H9 (cell line): ENCODE measurements around the gene CCL15. TPM values are rescaled to one million over a fixed set of nuclear protein-coding genes. Genes with fewer than 3 reads are reported as not detected.
A peak's percentile ranks its signal among the peaks of the same experiment; 100 is the strongest.

Source experiments
- DNase-seq: peaks from one replicate; pipeline ENCODE4 v3.0.0-alpha.2; 2017
- H2AFZ ChIP-seq: one replicate; pipeline ENCODE4 v1.6.1; 2013; ENCODE audit warnings: mild to moderate bottlenecking, low read length, control low read depth, moderate library complexity
- H2AK5ac ChIP-seq: 2 replicates; pipeline ENCODE4 v1.6.1; 2013; ENCODE audit warnings: low read length, control low read depth, mixed read lengths; ENCODE audit not compliant: insufficient read length
- H2BK120ac ChIP-seq: one replicate; pipeline ENCODE4 v1.6.1; 2013; ENCODE audit warnings: low read depth, mild to moderate bottlenecking, low read length, control low read depth, inconsistent platforms; ENCODE audit not compliant: poor library complexity, severe bottlenecking
- H2BK12ac ChIP-seq: 2 replicates; pipeline ENCODE4 v1.6.1; 2013; ENCODE audit warnings: low read length, control low read depth, mixed read lengths, low read depth; ENCODE audit not compliant: insufficient read length
- H2BK15ac ChIP-seq: 2 replicates; pipeline ENCODE4 v1.6.1; 2013; ENCODE audit warnings: low read depth, low read length, control low read depth
- H2BK20ac ChIP-seq: one replicate; pipeline ENCODE4 v1.6.1; 2013; ENCODE audit warnings: low read depth, mild to moderate bottlenecking, low read length, control low read depth, inconsistent platforms; ENCODE audit not compliant: poor library complexity, severe bottlenecking
- H2BK5ac ChIP-seq: 2 replicates; pipeline ENCODE4 v1.6.1; 2013; ENCODE audit warnings: low read length, control low read depth, mixed read lengths; ENCODE audit not compliant: insufficient read length
- H3K14ac ChIP-seq: 2 replicates; pipeline ENCODE4 v1.6.1; 2013; ENCODE audit warnings: low read length, control low read depth; ENCODE audit not compliant: insufficient read depth
- H3K18ac ChIP-seq: 2 replicates; pipeline ENCODE4 v1.6.1; 2013; ENCODE audit warnings: low read depth, mild to moderate bottlenecking, mixed read lengths, low read length, control low read depth; ENCODE audit not compliant: insufficient read length
- H3K23ac ChIP-seq: 2 replicates; pipeline ENCODE4 v1.6.1; 2013; ENCODE audit warnings: low read length, control low read depth, mixed read lengths, low read depth; ENCODE audit not compliant: insufficient read length
- H3K23me2 ChIP-seq: 2 replicates; pipeline ENCODE4 v1.6.1; 2013; ENCODE audit warnings: low read depth, mild to moderate bottlenecking, mixed read lengths, low read length, control low read depth; ENCODE audit not compliant: insufficient read length, poor library complexity, severe bottlenecking
- H3K27ac ChIP-seq: 2 replicates; pipeline ENCODE4 v1.5.1; 2013; ENCODE audit warnings: low read length, control low read depth, mixed read lengths, low read depth; ENCODE audit not compliant: insufficient read length
- H3K27me3 ChIP-seq: 2 replicates; pipeline ENCODE4 v1.6.1; 2013; ENCODE audit warnings: low read length, control low read depth, inconsistent platforms; ENCODE audit not compliant: insufficient read depth
- H3K4ac ChIP-seq: 2 replicates; pipeline ENCODE4 v1.6.1; 2013; ENCODE audit warnings: low read depth, mild to moderate bottlenecking, control low read depth, inconsistent platforms, low read length, moderate library complexity
- H3K4me1 ChIP-seq: 2 replicates; pipeline ENCODE4 v1.6.1; 2013; ENCODE audit warnings: low read length, control low read depth, inconsistent platforms; ENCODE audit not compliant: insufficient read depth
- H3K4me2 ChIP-seq: 2 replicates; pipeline ENCODE4 v1.6.1; 2013; ENCODE audit warnings: low read length, control low read depth, mixed read lengths; ENCODE audit not compliant: insufficient read length, insufficient read depth
- H3K56ac ChIP-seq: 2 replicates; pipeline ENCODE4 v1.6.1; 2013; ENCODE audit warnings: low read depth, mild to moderate bottlenecking, mixed read lengths, low read length, control low read depth; ENCODE audit not compliant: insufficient read length
- H3K79me1 ChIP-seq: 2 replicates; pipeline ENCODE4 v1.6.1; 2013; ENCODE audit warnings: low read depth, mild to moderate bottlenecking, moderate library complexity, low read length, control low read depth, inconsistent platforms; ENCODE audit not compliant: insufficient read depth, poor library complexity, severe bottlenecking
- H3K79me2 ChIP-seq: 2 replicates; pipeline ENCODE4 v1.6.1; 2013; ENCODE audit warnings: low read length, control low read depth, inconsistent platforms; ENCODE audit not compliant: insufficient read depth
- H3K9ac ChIP-seq: 2 replicates; pipeline ENCODE4 v1.6.1; 2013; ENCODE audit warnings: low read length, control low read depth, mixed read lengths; ENCODE audit not compliant: insufficient read length; ENCODE audit errors: extremely low read depth
- H3K9me3 ChIP-seq: one replicate; pipeline ENCODE4 v1.6.1; 2013; ENCODE audit warnings: low read depth, low read length, inconsistent platforms; ENCODE audit not compliant: control insufficient read depth
- H3T11ph ChIP-seq: one replicate; pipeline ENCODE4 v1.6.1; 2013; ENCODE audit warnings: mild to moderate bottlenecking, low read length, control low read depth, inconsistent platforms
- H4K20me1 ChIP-seq: one replicate; pipeline ENCODE4 v1.6.1; 2013; ENCODE audit not compliant: control insufficient read depth, insufficient read length, insufficient read depth
- H4K5ac ChIP-seq: 2 replicates; pipeline ENCODE4 v1.6.1; 2013; ENCODE audit warnings: low read depth, mild to moderate bottlenecking, mixed read lengths, low read length, control low read depth; ENCODE audit not compliant: insufficient read length
- H4K8ac ChIP-seq: replicated peaks from 2 replicates; pipeline ENCODE4 v1.6.1; 2013; ENCODE audit warnings: low read length, control low read depth, mixed read lengths, low read depth; ENCODE audit not compliant: insufficient read length
- H4K91ac ChIP-seq: 2 replicates; pipeline ENCODE4 v1.6.1; 2013; ENCODE audit warnings: low read depth, mild to moderate bottlenecking, moderate library complexity, mixed read lengths, low read length, control low read depth; ENCODE audit not compliant: insufficient read length
- H3K27ac Mint-ChIP-seq, 3 experiments: 2 replicates in 2 of 3; 3 replicates in 1 of 3; pipeline ENCODE4 v1.8.0; 2020 to 2021; ENCODE audit warnings: mixed read lengths in 3 of 3, mild to moderate bottlenecking in 1 of 3, moderate library complexity in 1 of 3
- H3K27me3 Mint-ChIP-seq: 2 replicates; pipeline ENCODE4 v1.8.0; 2021; ENCODE audit warnings: low read depth, mild to moderate bottlenecking, moderate library complexity, mixed read lengths
- H3K36me3 Mint-ChIP-seq, 3 experiments: 2 replicates in 2 of 3; 3 replicates in 1 of 3; pipeline ENCODE4 v1.8.0; 2020 to 2021; ENCODE audit warnings: low read depth in 3 of 3, mixed read lengths in 3 of 3; ENCODE audit not compliant: insufficient read depth in 1 of 3
- H3K4me1 Mint-ChIP-seq, 2 experiments: 2 replicates each; pipeline ENCODE4 v1.8.0; 2020; ENCODE audit warnings: mixed read lengths in 2 of 2
- H3K4me3 Mint-ChIP-seq, 2 experiments: 2 replicates in 1 of 2; 3 replicates in 1 of 2; pipeline ENCODE4 v1.8.0; 2020 to 2021; ENCODE audit warnings: mild to moderate bottlenecking in 2 of 2, mixed read lengths in 2 of 2, moderate library complexity in 1 of 2
- H3K9me3 Mint-ChIP-seq, 2 experiments: 2 replicates in 1 of 2; 3 replicates in 1 of 2; pipeline ENCODE4 v1.8.0; 2020; ENCODE audit warnings: mild to moderate bottlenecking in 2 of 2, mixed read lengths in 2 of 2, moderate library complexity in 1 of 2
- CTCF ChIP-seq: fragments of 200-600 bp; sonication (generic); conservative IDR thresholded peaks from 3 replicates; pipeline ENCODE4 v1.8.0; 2021; ENCODE audit warnings: antibody characterized with exemption, mild to moderate bottlenecking
- WGBS: extraction: QIAGEN DNeasy Blood & Tissue Kit; methylation state at CpG from one replicate; pipeline ENCODE4 v1.1.7; 2013; ENCODE audit warnings: missing lambda C conversion rate, low lambda C conversion rate, mixed read lengths; ENCODE audit not compliant: insufficient read length; ENCODE audit errors: extremely low coverage; 5-methylcytosine and 5-hydroxymethylcytosine counted together
- total RNA-seq: library from RNA; stranded (reverse); gene quantifications from 2 replicates; pipeline ENCODE4 v1.2.1, GENCODE V29; 2021

Gene CCL15
- total RNA-seq, 1 experiment from 2014 or later, result not detected

GRCh38 chr17:36000732-36001109, 632 bp downstream of the CCL15 start:
- Histone ChIP-seq H4K20me1 (no peaks in the 10 kb centered on the region), H3K4me2 (no peak overlapping the region), H2BK15ac (no peak overlapping the region), H3K56ac (no peak overlapping the region), H3K23me2 (no peaks in the 10 kb centered on the region), H3K9me3 (no peaks in the 10 kb centered on the region), H2BK120ac (no peak overlapping the region), H3T11ph (no peak overlapping the region), H2AK5ac (no peak overlapping the region), H3K18ac (no peak overlapping the region), H3K27me3 (no peaks in the 10 kb centered on the region), H3K14ac (no peak overlapping the region), H4K8ac (no peak overlapping the region), H2BK12ac (no peak overlapping the region), H4K5ac (no peak overlapping the region), H2BK20ac (no peak overlapping the region), H3K23ac (no peak overlapping the region), H3K79me2 (no peaks in the 10 kb centered on the region), H3K27ac (no peak overlapping the region), H3K4me1 (no peaks in the 10 kb centered on the region), H2AFZ (no peak overlapping the region), H3K9ac (no peak overlapping the region), H3K79me1 (no peaks in the 10 kb centered on the region), H2BK5ac (no peak overlapping the region), H3K4ac (no peak overlapping the region), H4K91ac (no peak overlapping the region)
- H3K36me3 Mint-ChIP-seq, result no peaks in the 10 kb centered on the region; a peak in 1 of 7 replicates
- peak; percentile 20 for DNase-seq
- H3K27me3 Mint-ChIP-seq, result peaks cover 7% of the 10 kb centered on the region; the same call in 1 of the 2 replicates
- TF ChIP-seq CTCF, result no peak
- no peak overlapping the region for H3K4me3 Mint-ChIP-seq
- no peaks in the 10 kb centered on the region; a peak in 1 of 5 replicates for H3K9me3 Mint-ChIP-seq
- peaks cover 5 to 7% of the 10 kb centered on the region in 2 experiments; a peak in 3 of 4 replicates for H3K4me1 Mint-ChIP-seq
- WGBS, result no CpG with 5 or more reads among the region's 6 CpGs
- no peak overlapping the region for H3K27ac Mint-ChIP-seq
